Heart right ventricle (tissue), 16 donors: Measurements from ENCODE around the gene DCAF10. TPM values are rescaled to one million over a fixed set of nuclear protein-coding genes. Genes with fewer than 3 reads are reported as not detected.
"Not testable (repeated sequence)": the region's sequence is repeated elsewhere in the genome, so short reads cannot be mapped to it uniquely, and the experiment has no call there.

ENCODE experiments used
- ATAC-seq, 8 donors: fragments of 200-7000 bp; cut with Tn5 transposase; one replicate each; pipeline ENCODE4 v1.9.1; 2020; ENCODE audit warnings: mild to moderate bottlenecking in 8 of 8, moderate library complexity in 8 of 8, moderate number of reproducible peaks in 1 of 8
- DNase-seq, 2 donors: peaks; one replicate each; pipeline ENCODE4 v3.0.0-alpha.2; 2020
- H3K27ac ChIP-seq, 10 donors: fragments of 200-600 bp; sonication (generic) in 2 of 10; one replicate each; pipeline versions ENCODE4 v1.5.0 to v1.8.0; 2020 to 2022; ENCODE audit warnings: mild to moderate bottlenecking in 3 of 10
- H3K27me3 ChIP-seq, 7 donors: fragments of 200-600 bp; one replicate each; pipeline ENCODE4 v1.8.0; 2021 to 2022; ENCODE audit warnings: mild to moderate bottlenecking in 2 of 7
- H3K36me3 ChIP-seq, 9 donors: fragments of 200-600 bp; sonication (generic) in 1 of 9; one replicate each; pipeline versions ENCODE4 v1.5.0 to v1.8.0; 2020 to 2022; ENCODE audit warnings: mild to moderate bottlenecking in 2 of 9
- H3K4me1 ChIP-seq, 9 donors: fragments of 200-600 bp; sonication (generic) in 1 of 9; one replicate each; pipeline versions ENCODE4 v1.5.0 to v1.8.0; 2020 to 2022; ENCODE audit warnings: mild to moderate bottlenecking in 4 of 9
- H3K4me3 ChIP-seq, 10 donors: fragments of 200-600 bp; sonication (generic) in 2 of 10; one replicate each; pipeline versions ENCODE4 v1.5.0 to v1.8.0; 2020 to 2022; ENCODE audit warnings: mild to moderate bottlenecking in 7 of 10, moderate library complexity in 2 of 10
- H3K9me3 ChIP-seq, 11 donors: fragments of 200-600 bp in 10 of 11; sonication (generic) in 2 of 11; one replicate each; pipeline versions ENCODE4 v1.5.0 to v1.8.0; 2013 to 2022; ENCODE audit warnings: mild to moderate bottlenecking in 2 of 11, control low read depth in 1 of 11, moderate library complexity in 1 of 11
- CTCF ChIP-seq, 9 donors: fragments of 200-600 bp; sonication (generic) in 2 of 9; IDR thresholded peaks; one replicate each; pipeline versions ENCODE4 v1.5.0 to v1.8.0; 2021 to 2022; ENCODE audit warnings: antibody characterized with exemption in 9 of 9, mild to moderate bottlenecking in 5 of 9, moderate library complexity in 1 of 9
- WGBS, 2 donors: extraction: QIAGEN DNeasy Blood & Tissue Kit; methylation state at CpG; one replicate each; pipeline ENCODE4 v1.1.7; 2013; ENCODE audit warnings: inconsistent platforms in 1 of 2; 5-methylcytosine and 5-hydroxymethylcytosine counted together
- intact Hi-C, 10 donors: fragments of 100-400 bp; cut with DNase I; formaldehyde crosslinking; loops; one replicate each; pipeline versions ENCODE4 v1.11.1 to v1.14.2; 2022
- polyA plus RNA-seq, 2 donors: library from polyadenylated mRNA; stranded (reverse); fragments of 200-250 nt; gene quantifications; one replicate each; pipeline ENCODE4 v1.2.3, GENCODE V29; 2013
- total RNA-seq, 10 donors: library from RNA; stranded (reverse); fragmentation: NEBNext Ultra II Directional in 3 of 10; extraction: Animal tissue kit (Norgen Biotek cat#: 25700) in 3 of 10; gene quantifications; one replicate each; pipeline versions ENCODE4 v1.2.1 to v1.2.4, GENCODE V29; 2021 to 2023
- donor health status: Arrhythmogenic right ventricular cardiomyopathy.
- donor health status: ischemic (EF 13 %, LVEDD 7.1; RV severe dilation, severe dysfunction).
- donor health status: healthy with polysubstance abuse.
- donor health status: DM: no; HTN: yes; CAD: no.
- donor health status: DM: no; HTN: no; CAD: no.
- donor health status: ischemic (EF 25% LVEDD 6.9; RV normal size, moderate dysfunction).
- donor health status: ischemic (EF 25% LVEDD 5.7; RV mildly dilated, moderate dysfunction).
- donor health status: healthy.
- donor health status: DM: yes; HTN: yes; CAD: no.
- donor health status: Ischemic cardiomyopathy.
- donor health status: ischemic (EF 35%, LVEDD 5.7; RV mildly dilated, moderate dysfunction).
- donor health status: nonischemic (EF 11% LVEDD 7.7; RV severe dilation, severe dysfunction).
- donor health status: DM: yes; HTN: yes; CAD: no.
- donor health status: PGD.
- donor health status: ischemic (EF 29% LVEDD 5.4; RV normal size, mild dysfunction).
- donor health status: nonischemic (EF 23%, LVEDD 6.1; RV moderate dilation, normal function).

The DCAF10 gene
- total and polyA plus RNA-seq, 12 donors, result 5.6 to 23.4 (median 19.4) TPM

GRCh38 chr9:37760416-37761161, 40.0 kb upstream of the DCAF10 start:
- intact Hi-C loops, result no loop called here
- 90 to 91% methylated on average over 7 of the region's 7 CpGs for WGBS, 2 donors
- ATAC-seq (no peak), DNase-seq (no peak)
- no peak for TF ChIP-seq CTCF (IDR thresholded peaks at IDR 0.05)
- Histone ChIP-seq H3K27ac (no peak overlapping the region), H3K4me3 (no peak overlapping the region), H3K4me1 (no peaks in the 10 kb centered on the region), H3K9me3 (no peaks in the 10 kb centered on the region), H3K36me3 (peaks cover 0 to 38% (median 5%) of the 10 kb centered on the region in 9 donors), H3K27me3 (no peaks in the 10 kb centered on the region)

- no peak overlapping the region for H3K27ac ChIP-seq
- TF ChIP-seq CTCF (IDR thresholded peaks at IDR 0.05), result no peak
- intact Hi-C loops, result no loop called here
- ATAC-seq (no peak), DNase-seq (no peak)
- no peaks in the 10 kb centered on the region for H3K4me1 ChIP-seq
- peaks cover 0 to 38% (median 5%) of the 10 kb centered on the region in 9 donors for H3K36me3 ChIP-seq
- H3K9me3 ChIP-seq, result no peaks in the 10 kb centered on the region
- H3K27me3 ChIP-seq, result no peaks in the 10 kb centered on the region
- 64 to 78% methylated on average over 3 of the region's 3 CpGs for WGBS, 2 donors
- no peak overlapping the region for H3K4me3 ChIP-seq
These were observed 39.1 kb upstream of the DCAF10 start for GRCh38 chr9:37761511-37761910.

- intact Hi-C loops, ATAC-seq, H3K9me3 ChIP-seq, DNase-seq, H3K27me3 ChIP-seq, H3K4me1 ChIP-seq, H3K27ac ChIP-seq, H3K4me3 ChIP-seq: not testable (repeated sequence)
- WGBS, 2 donors, result 92 to 96% methylated on average over 5 of the region's 6 CpGs
- H3K36me3 ChIP-seq, result peaks cover 0 to 55% (median 5%) of the 10 kb centered on the region in 9 donors
These were observed 35.3 kb upstream of the DCAF10 start for GRCh38 chr9:37765263-37765662.

GRCh38 chr9:37769306-37769705, 31.3 kb upstream of the DCAF10 start:
- WGBS, 2 donors, result 81 to 82% methylated on average over 5 of the region's 5 CpGs
- no peaks in the 10 kb centered on the region for H3K27me3 ChIP-seq
- H3K4me3 ChIP-seq, result no peak overlapping the region
- H3K9me3 ChIP-seq, result no peaks in the 10 kb centered on the region
- no peak for TF ChIP-seq CTCF (IDR thresholded peaks at IDR 0.05)
- intact Hi-C loops, result no loop called here
- H3K4me1 ChIP-seq, result no peaks in the 10 kb centered on the region
- DNase-seq, result no peak
- peaks cover 0 to 76% (median 14%) of the 10 kb centered on the region in 9 donors for H3K36me3 ChIP-seq
- no peak overlapping the region for H3K27ac ChIP-seq
- no peak for ATAC-seq

- Histone ChIP-seq H3K27ac (no peak overlapping the region), H3K4me1 (no peaks in the 10 kb centered on the region), H3K4me3 (no peak overlapping the region), H3K36me3 (peaks cover 0 to 76% (median 9%) of the 10 kb centered on the region in 9 donors), H3K9me3 (no peaks in the 10 kb centered on the region), H3K27me3 (no peaks in the 10 kb centered on the region)
- intact Hi-C loops, result no loop called here
- WGBS, 2 donors, result 91 to 93% methylated on average over 3 of the region's 3 CpGs
- DNase-seq, result no peak
- no peak for ATAC-seq
- no peak for TF ChIP-seq CTCF (IDR thresholded peaks at IDR 0.05)
These were observed 30.6 kb upstream of the DCAF10 start for GRCh38 chr9:37769995-37770394.
